Renal cortex interstitium (tissue), 11 donors: ENCODE results near the gene CCDC85B. TPM values are rescaled to one million over a fixed set of nuclear protein-coding genes. Genes with fewer than 3 reads are reported as not detected.
A peak's percentile ranks its signal among the peaks of the same experiment; 100 is the strongest.

Experiments
- DNase-seq, 11 donors: peaks; one replicate each; pipeline ENCODE4 v3.0.0-alpha.2; 2013; ENCODE audit warnings: low read depth in 9 of 11, low spot score in 4 of 11; ENCODE audit errors: extremely low read depth in 1 of 11
- polyA plus RNA-seq, 3 donors: library from polyadenylated mRNA; unstranded; fragments of 120-200 nt; gene quantifications; one replicate each; pipeline ENCODE4 v1.2.1, GENCODE V29; 2013; ENCODE audit not compliant: insufficient read length in 3 of 3

Gene CCDC85B
- polyA plus RNA-seq, 3 donors = 5.7 to 17.4 (median 11.1) TPM

GRCh38 chr11:65863889-65864705, 26.4 kb upstream of the CCDC85B start:
- no peak for DNase-seq

GRCh38 chr11:65864706-65865471, 25.6 kb upstream of the CCDC85B start:
- DNase-seq = no peak

GRCh38 chr11:65865550-65866172, 24.8 kb upstream of the CCDC85B start:
- DNase-seq = no peak

DNA sequence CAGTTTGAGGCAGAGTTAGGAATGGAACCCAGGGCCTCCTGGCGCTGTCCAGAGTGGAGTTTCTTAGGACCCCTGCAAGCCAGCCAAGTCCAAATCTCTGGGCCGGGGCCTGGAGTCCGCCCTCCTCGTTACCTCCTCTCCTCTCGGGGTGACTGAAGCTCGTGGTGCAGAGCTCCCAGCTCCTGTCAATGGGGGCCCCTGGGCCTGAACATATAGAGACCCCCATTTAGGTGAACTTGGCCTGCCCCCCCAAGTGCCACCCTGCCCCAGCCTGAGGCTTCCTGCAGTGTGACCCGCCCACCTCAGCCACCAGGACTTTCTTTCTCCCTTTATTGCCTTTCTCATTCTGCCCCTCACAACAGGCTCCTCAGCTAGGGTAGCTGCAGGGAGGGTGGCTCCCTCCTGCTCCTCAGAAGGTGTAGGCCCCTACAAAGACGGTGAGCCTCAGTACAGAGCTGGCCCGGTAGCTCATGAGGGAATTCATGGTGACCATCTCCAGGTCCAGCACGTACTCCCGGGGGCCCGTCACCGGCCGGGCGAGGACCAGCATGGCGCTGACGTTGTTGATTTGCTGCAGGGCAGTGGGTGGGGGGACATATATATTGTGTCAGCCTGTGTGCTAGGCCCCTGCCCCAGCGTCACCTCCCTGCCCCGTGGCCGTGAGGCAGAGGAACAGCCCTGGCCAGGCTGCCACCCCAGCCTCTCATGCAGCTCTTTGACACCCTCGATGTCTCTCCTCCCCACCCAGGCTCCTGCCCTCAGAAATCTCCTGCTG, 23.8 kb upstream of the CCDC85B start:
- DNase-seq = no peak

DNA sequence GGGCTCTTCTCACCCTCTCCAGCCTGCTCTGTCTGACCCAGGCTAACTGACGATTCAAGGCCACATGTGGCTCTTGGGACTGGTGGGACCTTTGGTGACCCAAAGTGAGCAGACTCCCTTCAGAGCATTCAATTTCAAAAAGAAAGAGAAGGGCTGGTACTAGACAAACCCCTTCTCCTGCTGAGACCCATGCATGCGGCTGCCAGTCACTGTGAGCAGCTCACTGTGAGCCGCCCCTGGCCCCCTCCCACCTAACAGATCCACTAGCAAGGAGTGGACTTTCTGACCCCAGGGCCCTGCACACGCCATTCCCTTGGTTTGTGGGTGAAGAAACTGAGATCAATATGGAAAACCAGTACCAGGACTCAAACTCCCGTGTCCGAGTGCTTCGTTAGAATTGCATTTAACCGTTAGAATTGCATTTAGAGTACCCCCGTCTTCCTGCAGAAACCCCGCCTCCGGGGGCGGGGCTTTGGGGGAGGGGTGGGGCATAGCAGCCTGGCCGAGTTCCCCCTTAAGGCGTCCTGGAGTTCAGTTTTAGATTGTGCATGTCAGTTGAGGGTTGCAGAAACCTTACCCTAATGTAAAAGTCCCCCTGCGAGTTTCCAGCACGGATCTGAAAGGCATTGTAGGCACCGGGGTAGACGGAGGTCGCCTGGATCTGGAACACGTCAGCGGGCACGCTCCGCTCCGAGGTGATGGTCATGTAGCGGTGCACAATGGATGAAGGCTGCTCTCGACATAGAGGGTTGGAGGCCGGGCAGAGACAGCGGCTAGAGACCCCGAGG, 23.0 kb upstream of the CCDC85B start:
- DNase-seq = no peak

DNA sequence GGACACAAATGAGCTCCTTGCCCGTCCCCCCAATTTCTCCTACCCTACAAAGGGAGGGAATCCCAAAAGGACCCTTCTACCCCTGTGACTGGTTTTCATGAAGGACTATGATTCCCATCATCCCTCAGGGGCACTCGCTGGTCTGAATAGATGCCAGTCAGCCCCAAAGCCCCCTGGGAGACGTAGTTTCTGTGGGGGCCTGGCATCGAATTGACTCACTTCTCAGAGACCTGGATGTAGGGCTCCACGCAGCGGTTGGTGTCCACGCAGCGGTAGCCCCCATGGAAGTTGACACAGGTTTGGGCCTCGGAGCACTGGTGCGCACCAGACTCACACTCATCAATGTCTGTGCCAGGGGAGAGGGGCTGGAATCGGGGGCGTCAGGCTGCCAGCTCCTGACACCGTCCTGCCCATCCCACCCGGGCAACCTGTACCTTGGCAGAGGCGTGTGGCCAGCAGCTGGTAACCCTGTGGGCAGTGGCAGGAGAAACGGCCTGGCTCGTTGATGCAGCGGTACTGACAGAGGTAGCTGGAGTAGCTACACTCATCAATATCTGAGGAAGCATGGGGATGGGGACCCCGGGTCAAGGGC, 22.3 kb upstream of the CCDC85B start:
- no peak for DNase-seq

DNA sequence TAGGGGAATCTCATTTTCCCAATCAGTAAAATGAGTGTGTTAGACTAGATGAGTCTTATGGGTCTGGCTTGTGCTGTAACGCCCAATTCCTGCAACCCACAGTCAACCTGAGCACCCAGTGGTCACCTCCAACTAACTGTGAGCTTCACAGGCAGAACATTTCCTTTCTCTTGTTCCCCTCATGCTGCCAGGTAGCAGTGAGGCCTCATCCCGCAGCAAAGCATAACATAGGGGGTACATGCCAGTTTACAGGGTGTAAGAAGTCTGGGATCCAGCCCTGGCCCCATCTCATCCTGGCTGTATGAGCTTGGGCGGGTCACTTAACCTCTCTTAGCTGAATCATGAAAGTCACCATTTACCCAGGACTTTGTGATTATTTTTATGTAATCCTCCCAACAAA, 21.6 kb upstream of the CCDC85B start:
- DNase-seq = no peak

GRCh38 chr11:65869643-65870306, 20.7 kb upstream of the CCDC85B start:
- no peak for DNase-seq

GRCh38 chr11:65870307-65870658, 20.2 kb upstream of the CCDC85B start:
- no peak for DNase-seq

GRCh38 chr11:65870706-65871681, 19.5 kb upstream of the CCDC85B start:
- DNase-seq = no peak

DNA sequence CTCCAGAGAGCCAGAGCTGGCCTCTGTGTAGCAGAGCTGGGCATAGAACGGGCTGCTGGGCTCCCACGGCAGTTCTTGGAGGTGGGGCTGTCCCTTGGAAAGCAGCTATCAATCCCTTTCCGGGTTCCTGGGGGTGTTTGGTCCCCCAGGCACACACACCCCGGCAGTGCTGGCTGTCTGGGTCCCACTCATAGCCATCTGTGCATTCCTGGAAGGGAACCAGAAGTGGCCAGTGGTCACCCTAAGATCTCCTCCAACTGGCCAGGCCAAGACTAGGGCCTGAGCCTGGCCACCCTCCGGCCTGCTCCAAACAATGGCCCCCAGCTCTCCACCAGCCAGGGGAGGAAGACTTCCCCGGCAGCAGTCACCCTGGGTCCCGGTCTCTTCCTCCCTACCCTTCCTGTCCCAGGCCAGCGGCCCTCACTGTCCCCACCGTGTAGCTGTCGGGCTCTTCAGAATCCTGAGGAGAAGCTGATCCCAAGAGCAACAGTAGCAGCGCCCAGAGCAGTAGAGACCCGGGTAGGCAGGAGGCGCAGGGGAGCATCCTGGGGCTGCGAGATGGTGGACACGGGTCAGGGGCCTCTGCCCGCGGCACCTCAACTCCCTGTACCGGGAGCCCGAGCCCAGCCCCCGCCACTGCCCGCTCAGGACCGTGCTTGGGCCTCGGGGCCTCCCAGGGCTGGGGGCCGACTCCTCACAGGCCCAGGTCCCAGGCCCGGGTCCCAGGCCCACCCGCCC, 18.5 kb upstream of the CCDC85B start:
- DNase-seq = no peak

- peak in 1 of 11 donors; percentile 36 for DNase-seq
Observed at GRCh38 chr11:65872586-65873317, 17.7 kb upstream of the CCDC85B start, which contains the start of gene EFEMP2. Gene EFEMP2 (minus strand): TSS chr11:65872800. CDS start chr11:65872354, 446 bp downstream.

GRCh38 chr11:65873318-65874156, 16.9 kb upstream of the CCDC85B start:
- DNase-seq = peak in 10 of 11 donors; percentile 81 to 89 (median 88)

DNA sequence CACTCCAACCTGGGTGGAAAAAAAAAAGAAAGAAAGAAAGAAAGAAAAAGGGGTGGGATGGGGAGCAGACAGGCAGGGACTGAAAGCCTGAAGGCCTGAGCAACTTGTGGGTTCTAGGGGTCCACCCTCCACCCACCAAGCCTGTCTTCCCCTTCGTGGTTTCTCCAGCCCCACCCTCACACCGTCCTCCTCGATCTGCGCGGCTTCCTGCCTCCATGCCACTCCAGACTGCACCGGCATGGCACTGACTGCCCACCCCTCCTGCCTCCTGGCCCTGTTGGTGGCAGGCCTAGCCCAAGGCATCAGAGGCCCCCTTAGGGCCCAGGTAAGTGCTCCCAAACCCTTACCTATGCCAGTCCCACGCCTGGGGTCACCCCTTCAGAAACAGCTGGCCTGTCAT, 10.9 kb upstream of the CCDC85B start, which contains the start of gene CTSW:
Gene CTSW (plus strand): TSS at position 221 of the 400 bp plus-strand sequence. CDS start 18 bp downstream, at position 239.
- no peak for DNase-seq
